DOHH2 (cell line): ENCODE measurements around the gene SLC30A10.

ENCODE experiments used
- CTCF ChIP-seq: fragments of 200-600 bp; sonication (generic); IDR thresholded peaks from one replicate; pipeline ENCODE4 v1.5.1; 2014; ENCODE audit warnings: antibody characterized with exemption, mild to moderate bottlenecking, low read depth, low read length; ENCODE audit not compliant: poor library complexity, severe bottlenecking
- EZH2phosphoT487 ChIP-seq: fragments of 200-600 bp; sonication (generic); IDR thresholded peaks from 2 replicates; pipeline ENCODE4 v1.6.1; 2017; ENCODE audit warnings: borderline replicate concordance, mild to moderate bottlenecking, antibody characterized with exemption, low read length, moderate library complexity, mixed read lengths

GRCh38 chr1:219926363-219926998 lies 1.9 kb downstream of the SLC30A10 start:
- TF ChIP-seq CTCF (no peak), EZH2phosphoT487 (no peak)
